ENCODE measurements around the gene CHD1L.

DNA sequence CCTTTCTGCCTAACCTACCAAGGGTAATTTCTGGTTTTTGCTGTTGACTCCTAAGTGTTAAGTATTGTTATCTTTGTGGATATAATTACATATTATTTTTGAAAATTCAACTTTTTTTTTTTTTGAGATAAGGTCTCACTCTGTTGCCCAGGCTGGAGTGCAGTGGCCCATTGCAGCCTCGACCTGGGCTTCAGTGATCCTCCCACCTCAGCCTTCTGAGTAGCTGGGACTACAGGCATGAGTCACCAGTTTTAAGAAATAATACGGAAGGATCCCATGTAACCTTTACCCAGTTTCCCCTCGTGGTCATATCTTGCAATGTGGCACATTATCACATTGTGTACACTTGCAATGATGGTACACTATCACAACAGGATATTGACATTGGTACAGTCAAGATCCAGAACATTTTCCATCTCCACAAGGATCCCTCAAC is 3.1 kb downstream of the CHD1L start:
- TF ChIP-seq POLR2A (IDR thresholded peaks at IDR 0.05), result no peak
- TF ChIP-seq, protein P1, sequence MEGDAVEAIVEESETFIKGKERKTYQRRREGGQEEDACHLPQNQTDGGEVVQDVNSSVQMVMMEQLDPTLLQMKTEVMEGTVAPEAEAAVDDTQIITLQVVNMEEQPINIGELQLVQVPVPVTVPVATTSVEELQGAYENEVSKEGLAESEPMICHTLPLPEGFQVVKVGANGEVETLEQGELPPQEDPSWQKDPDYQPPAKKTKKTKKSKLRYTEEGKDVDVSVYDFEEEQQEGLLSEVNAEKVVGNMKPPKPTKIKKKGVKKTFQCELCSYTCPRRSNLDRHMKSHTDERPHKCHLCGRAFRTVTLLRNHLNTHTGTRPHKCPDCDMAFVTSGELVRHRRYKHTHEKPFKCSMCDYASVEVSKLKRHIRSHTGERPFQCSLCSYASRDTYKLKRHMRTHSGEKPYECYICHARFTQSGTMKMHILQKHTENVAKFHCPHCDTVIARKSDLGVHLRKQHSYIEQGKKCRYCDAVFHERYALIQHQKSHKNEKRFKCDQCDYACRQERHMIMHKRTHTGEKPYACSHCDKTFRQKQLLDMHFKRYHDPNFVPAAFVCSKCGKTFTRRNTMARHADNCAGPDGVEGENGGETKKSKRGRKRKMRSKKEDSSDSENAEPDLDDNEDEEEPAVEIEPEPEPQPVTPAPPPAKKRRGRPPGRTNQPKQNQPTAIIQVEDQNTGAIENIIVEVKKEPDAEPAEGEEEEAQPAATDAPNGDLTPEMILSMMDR (IDR thresholded peaks at IDR 0.05), result no peak

Measured in gastroesophageal sphincter (tissue), 3 donors.